Measurements from ENCODE around the gene ZNF664.

Gene ZNF664

DNA sequence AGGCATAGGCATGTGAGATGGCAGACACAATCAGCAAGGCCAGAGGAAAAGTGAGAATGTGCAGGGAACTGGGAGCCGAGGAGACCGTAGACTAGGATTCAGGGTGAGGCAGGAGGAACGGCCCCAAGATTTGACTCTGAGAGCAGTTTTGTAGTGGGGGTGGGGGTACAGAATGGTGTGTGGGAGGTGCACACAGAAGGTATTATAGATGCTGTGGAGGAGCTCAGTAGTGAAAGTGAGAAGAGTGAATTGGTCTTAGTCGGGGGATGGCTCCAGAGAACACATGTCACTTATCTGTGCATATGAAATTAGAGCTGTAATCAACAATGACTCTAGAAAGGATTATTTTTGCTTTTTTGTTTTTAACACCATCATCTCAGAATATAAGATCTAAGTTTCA lies 11.9 kb downstream of the ZNF664 start:
- Histone ChIP-seq H3K4me3 (ENCODE audit: low read depth in 1 of 2, low read length in 2 of 2) (no peak overlapping the region), H3K36me3 (ENCODE audit: insufficient read depth, low read length) (peaks cover 16% of the 10 kb centered on the region), H3K4me1 (ENCODE audit: insufficient read depth, low read length) (no peaks in the 10 kb centered on the region), H3K9ac (ENCODE audit: low read length) (no peak overlapping the region), H3K9me3 (ENCODE audit: low read length) (no peaks in the 10 kb centered on the region), H3K27me3 (ENCODE audit: control insufficient read depth in 1 of 2, insufficient read depth in 2 of 2, low read length in 2 of 2) (no peaks in the 10 kb centered on the region), H3K27ac (ENCODE audit: low read depth, low read length) (no peak overlapping the region)

DNA sequence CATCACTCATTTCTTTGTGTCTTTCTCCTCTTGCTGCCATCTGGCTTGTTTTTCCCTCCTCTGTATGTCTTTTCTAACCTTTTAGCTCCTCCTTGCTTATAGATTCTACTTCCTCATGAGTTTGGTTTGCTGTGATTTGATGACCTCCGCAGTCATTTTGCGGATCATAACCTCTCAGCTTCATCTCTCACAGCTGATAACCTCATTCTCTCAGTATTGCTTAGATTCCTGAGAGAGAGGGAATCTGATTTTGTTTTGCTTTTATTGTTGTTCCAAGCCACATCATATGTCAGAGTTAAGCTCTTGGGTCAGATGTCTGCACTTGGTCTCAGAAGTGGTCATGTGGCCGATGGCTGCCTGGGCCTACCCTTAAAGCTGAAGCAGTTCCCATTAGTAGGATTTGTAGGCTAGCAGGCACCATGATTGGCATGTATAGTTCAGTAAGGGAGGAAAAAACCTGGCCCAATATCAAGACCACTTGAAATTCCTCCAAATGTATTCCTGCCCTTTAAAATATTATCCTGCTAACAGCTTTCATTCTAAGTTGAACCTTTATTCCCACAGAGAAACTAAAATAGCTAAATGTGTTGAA lies 13.5 kb downstream of the ZNF664 start:
- Histone ChIP-seq H3K4me1 (ENCODE audit: insufficient read depth, low read length) (peaks cover 7% of the 10 kb centered on the region), H3K27ac (ENCODE audit: low read depth, low read length) (no peak overlapping the region), H3K27me3 (ENCODE audit: control insufficient read depth in 1 of 2, insufficient read depth in 2 of 2, low read length in 2 of 2) (no peaks in the 10 kb centered on the region), H3K36me3 (ENCODE audit: insufficient read depth, low read length) (peaks cover 30% of the 10 kb centered on the region), H3K9ac (ENCODE audit: low read length) (no peak overlapping the region), H3K9me3 (ENCODE audit: low read length) (no peaks in the 10 kb centered on the region), H3K4me3 (ENCODE audit: low read depth in 1 of 2, low read length in 2 of 2) (no peak overlapping the region)

DNA sequence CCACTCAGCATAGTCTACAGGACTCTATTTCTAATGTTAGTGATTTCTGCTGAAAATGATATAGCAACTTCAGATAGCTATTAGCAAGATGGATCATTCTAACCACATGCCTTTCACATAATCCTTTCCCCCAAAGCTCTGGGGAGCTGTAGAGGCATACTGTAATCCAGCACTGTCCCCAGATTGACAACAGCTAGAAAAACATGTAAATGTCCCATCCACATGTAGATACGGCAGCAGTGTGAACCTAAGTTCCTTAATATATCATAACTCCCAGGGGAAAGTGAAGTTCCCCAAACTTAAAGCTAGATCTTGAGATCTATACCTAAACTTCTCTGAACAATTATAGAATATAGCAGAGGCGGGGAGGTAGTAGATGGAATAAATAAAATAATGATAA lies 14.0 kb downstream of the ZNF664 start:
- peaks cover 31% of the 10 kb centered on the region for H3K36me3 ChIP-seq (ENCODE audit: insufficient read depth, low read length)
- H3K4me1 ChIP-seq (ENCODE audit: insufficient read depth, low read length) = peaks cover 7% of the 10 kb centered on the region
- H3K27me3 ChIP-seq (ENCODE audit: control insufficient read depth in 1 of 2, insufficient read depth in 2 of 2, low read length in 2 of 2) = no peaks in the 10 kb centered on the region
- H3K27ac ChIP-seq (ENCODE audit: low read depth, low read length) = no peak overlapping the region
- no peaks in the 10 kb centered on the region for H3K9me3 ChIP-seq (ENCODE audit: low read length)
- H3K4me3 ChIP-seq (ENCODE audit: low read depth in 1 of 2, low read length in 2 of 2) = no peak overlapping the region
- H3K9ac ChIP-seq (ENCODE audit: low read length) = no peak overlapping the region

DNA sequence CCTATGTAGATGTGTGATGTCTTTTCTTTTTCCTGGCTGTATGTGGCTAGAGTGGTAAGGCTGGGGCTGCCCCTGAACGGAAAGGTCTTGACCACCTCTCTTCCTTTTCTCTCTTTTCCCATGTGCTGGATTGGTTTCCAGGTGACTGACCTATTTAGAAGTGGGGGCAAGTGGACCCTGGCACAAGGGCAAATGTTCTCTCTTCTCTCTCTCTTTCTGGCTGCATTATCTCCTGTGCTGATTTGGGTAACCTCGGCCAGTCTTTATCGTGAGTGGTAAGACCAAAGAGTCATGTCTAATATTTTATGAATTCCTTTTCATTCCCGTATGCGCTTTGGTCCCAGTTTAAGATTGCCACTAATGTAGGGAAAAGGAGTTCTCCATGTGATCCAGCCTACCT lies 16.2 kb downstream of the ZNF664 start:
- Histone ChIP-seq H3K9ac (ENCODE audit: low read length) (no peak overlapping the region), H3K27ac (ENCODE audit: low read depth, low read length) (no peak overlapping the region), H3K4me1 (ENCODE audit: insufficient read depth, low read length) (peaks cover 7% of the 10 kb centered on the region), H3K36me3 (ENCODE audit: insufficient read depth, low read length) (peaks cover 31% of the 10 kb centered on the region), H3K27me3 (ENCODE audit: control insufficient read depth in 1 of 2, insufficient read depth in 2 of 2, low read length in 2 of 2) (no peaks in the 10 kb centered on the region), H3K4me3 (ENCODE audit: low read depth in 1 of 2, low read length in 2 of 2) (no peak overlapping the region), H3K9me3 (ENCODE audit: low read length) (no peaks in the 10 kb centered on the region)

DNA sequence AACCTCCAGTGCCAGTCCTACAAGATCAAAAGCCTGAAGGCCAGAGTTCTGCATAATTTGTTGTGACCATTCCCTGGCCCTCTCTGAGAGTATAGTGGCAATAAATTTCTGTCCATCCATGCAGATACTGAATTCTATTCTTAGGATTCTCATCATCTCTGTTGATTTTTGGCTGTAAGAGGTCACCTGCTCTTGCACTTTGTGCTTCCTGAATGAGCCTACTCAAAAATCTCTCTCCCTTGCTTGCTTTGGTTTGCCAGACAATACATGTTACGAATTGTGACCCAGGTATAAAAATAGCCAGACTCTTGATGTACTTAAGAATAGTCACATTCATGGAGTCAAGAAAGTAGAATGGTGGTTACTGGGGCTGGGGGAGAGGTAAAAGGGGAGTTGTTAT lies 16.7 kb downstream of the ZNF664 start:
- H3K9ac ChIP-seq (ENCODE audit: low read length) = no peak overlapping the region
- H3K36me3 ChIP-seq (ENCODE audit: insufficient read depth, low read length) = peaks cover 31% of the 10 kb centered on the region
- no peaks in the 10 kb centered on the region for H3K9me3 ChIP-seq (ENCODE audit: low read length)
- no peak overlapping the region for H3K4me3 ChIP-seq (ENCODE audit: low read depth in 1 of 2, low read length in 2 of 2)
- no peak overlapping the region for H3K27ac ChIP-seq (ENCODE audit: low read depth, low read length)
- no peaks in the 10 kb centered on the region for H3K27me3 ChIP-seq (ENCODE audit: control insufficient read depth in 1 of 2, insufficient read depth in 2 of 2, low read length in 2 of 2)
- H3K4me1 ChIP-seq (ENCODE audit: insufficient read depth, low read length) = peaks cover 7% of the 10 kb centered on the region

DNA sequence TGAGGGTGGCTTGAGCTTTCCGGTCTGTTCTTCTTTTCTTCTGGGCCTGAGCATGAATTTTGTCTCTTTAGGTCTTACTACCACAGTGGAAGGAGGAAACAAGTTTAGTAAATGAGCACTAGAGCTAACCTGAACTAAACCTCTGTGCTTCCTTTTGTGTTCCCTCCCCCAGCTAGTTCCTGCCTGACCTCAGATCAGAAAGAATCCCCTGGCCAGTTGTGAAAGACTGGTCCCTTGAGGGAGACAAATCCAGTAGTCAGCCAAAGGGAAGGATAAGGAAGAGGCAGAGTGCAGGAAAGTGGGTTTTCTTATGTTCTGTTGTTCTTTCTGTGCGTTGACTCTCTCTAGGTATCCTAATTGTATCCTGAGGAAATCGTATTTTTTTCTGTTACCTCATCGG lies 17.5 kb downstream of the ZNF664 start:
- H3K4me1 ChIP-seq (ENCODE audit: insufficient read depth, low read length) = peaks cover 7% of the 10 kb centered on the region
- H3K27ac ChIP-seq (ENCODE audit: low read depth, low read length) = no peak overlapping the region
- H3K4me3 ChIP-seq (ENCODE audit: low read depth in 1 of 2, low read length in 2 of 2) = no peak overlapping the region
- no peak overlapping the region for H3K9ac ChIP-seq (ENCODE audit: low read length)
- H3K27me3 ChIP-seq (ENCODE audit: control insufficient read depth in 1 of 2, insufficient read depth in 2 of 2, low read length in 2 of 2) = no peaks in the 10 kb centered on the region
- no peaks in the 10 kb centered on the region for H3K9me3 ChIP-seq (ENCODE audit: low read length)
- peaks cover 31% of the 10 kb centered on the region for H3K36me3 ChIP-seq (ENCODE audit: insufficient read depth, low read length)

DNA sequence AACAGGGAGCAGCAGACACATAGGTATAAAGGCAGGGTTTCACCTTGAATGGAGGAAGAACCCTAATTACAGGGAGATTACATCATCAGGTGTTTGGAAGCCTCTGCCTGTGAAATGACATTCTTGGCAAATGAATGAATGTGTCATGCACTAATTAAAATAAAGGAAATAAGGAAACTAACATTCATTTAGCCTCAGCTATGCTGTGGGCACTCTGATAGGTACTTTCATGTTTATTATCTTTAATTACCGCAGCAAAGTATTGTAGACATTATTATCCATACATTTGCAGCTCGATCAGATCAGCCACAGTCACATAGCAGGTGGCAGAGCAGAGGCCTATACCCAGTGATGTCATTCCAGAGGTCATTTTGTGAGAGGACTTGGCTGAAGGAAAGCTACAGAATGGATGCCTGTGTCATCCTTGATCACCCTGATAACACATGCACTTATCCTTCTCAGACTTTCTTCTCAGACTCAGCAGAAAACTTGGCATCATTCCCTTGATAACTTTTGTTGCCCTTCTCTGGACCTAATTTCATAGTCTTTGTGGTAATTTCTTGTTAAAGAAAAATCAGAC lies 18.4 kb downstream of the ZNF664 start:
- H3K4me3 ChIP-seq (ENCODE audit: low read depth in 1 of 2, low read length in 2 of 2) = no peak overlapping the region
- no peaks in the 10 kb centered on the region for H3K9me3 ChIP-seq (ENCODE audit: low read length)
- H3K36me3 ChIP-seq (ENCODE audit: insufficient read depth, low read length) = peaks cover 31% of the 10 kb centered on the region
- H3K27me3 ChIP-seq (ENCODE audit: control insufficient read depth in 1 of 2, insufficient read depth in 2 of 2, low read length in 2 of 2) = no peaks in the 10 kb centered on the region
- no peak overlapping the region for H3K9ac ChIP-seq (ENCODE audit: low read length)
- no peak overlapping the region for H3K27ac ChIP-seq (ENCODE audit: low read depth, low read length)
- peaks cover 7% of the 10 kb centered on the region for H3K4me1 ChIP-seq (ENCODE audit: insufficient read depth, low read length)

DNA sequence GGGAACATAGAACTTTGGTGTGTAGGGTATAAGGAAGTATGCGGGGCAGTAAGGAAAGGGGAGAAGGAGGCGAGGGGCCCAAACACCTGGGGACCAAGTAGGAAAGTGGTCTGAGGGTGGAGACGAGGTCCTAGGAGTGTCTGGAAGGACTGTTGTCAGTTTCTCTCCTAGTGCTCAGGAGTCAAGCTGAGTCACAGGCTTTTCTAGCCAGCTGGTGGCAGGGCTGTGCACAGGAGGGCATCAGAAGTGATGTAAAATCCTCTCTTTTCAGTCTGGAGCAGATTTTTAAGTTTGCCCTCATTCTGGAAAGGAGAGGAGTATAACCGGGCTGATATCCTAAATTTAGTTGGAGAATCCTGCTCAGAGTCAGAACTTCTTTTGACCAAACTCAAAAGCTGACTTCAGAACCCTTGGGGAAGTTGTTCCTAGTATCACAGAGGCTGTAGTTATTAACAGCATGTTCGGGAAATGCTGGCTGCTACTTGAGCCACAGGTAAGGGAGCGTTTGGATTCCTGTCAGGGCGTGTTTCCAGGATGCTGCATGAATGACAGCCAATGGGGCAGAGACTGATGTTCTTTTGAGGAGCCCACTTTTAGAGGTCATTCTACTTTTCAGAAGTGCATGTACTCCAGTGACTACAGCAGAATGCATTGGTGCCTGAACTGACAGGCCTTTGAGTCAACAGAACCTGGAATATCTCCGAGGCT lies 19.3 kb downstream of the ZNF664 start:
- Histone ChIP-seq H3K9ac (ENCODE audit: low read length) (no peak overlapping the region), H3K36me3 (ENCODE audit: insufficient read depth, low read length) (peaks cover 31% of the 10 kb centered on the region), H3K4me3 (ENCODE audit: low read depth in 1 of 2, low read length in 2 of 2) (no peak overlapping the region), H3K9me3 (ENCODE audit: low read length) (no peaks in the 10 kb centered on the region), H3K27ac (ENCODE audit: low read depth, low read length) (no peak overlapping the region), H3K4me1 (ENCODE audit: insufficient read depth, low read length) (peaks cover 7% of the 10 kb centered on the region), H3K27me3 (ENCODE audit: control insufficient read depth in 1 of 2, insufficient read depth in 2 of 2, low read length in 2 of 2) (no peaks in the 10 kb centered on the region)

DNA sequence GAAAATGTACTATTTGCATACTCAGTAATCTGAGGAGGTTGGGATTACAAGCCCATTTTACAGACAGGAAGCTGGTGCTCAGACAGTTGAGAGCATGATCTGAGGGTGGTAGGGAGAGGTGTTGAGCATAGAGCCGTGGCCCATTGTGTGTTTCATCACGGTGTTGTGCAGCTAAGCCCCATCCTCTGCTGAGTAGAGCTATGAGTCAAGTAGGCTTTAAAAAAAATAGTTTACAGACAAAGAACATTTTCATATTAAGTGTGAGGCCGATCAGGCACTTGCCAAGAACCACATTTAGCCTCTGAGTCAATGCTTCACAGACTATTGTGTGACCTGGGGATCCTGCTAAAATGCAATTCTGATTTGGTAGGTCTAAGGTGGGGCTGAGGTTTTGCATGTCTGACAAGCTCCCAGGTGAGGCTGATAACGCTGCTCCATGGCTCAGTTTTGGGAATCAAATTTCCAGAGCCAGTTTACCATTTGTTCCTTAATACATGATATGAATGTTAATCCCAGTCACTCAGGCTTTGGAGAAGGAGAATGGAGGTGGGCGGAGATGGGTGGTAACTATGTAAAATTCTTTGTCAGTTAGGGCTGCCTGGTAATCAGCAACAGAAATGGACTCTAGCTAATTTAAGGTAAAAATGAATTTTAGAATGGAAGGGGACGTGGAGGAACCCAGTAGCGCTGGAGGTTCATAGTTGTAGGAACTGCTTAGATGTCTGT lies 22.2 kb downstream of the ZNF664 start:
- no peak overlapping the region for H3K27ac ChIP-seq (ENCODE audit: low read depth, low read length)
- H3K9me3 ChIP-seq (ENCODE audit: low read length) = no peaks in the 10 kb centered on the region
- no peaks in the 10 kb centered on the region for H3K27me3 ChIP-seq (ENCODE audit: control insufficient read depth in 1 of 2, insufficient read depth in 2 of 2, low read length in 2 of 2)
- H3K9ac ChIP-seq (ENCODE audit: low read length) = no peak overlapping the region
- no peak overlapping the region for H3K4me3 ChIP-seq (ENCODE audit: low read depth in 1 of 2, low read length in 2 of 2)
- peaks cover 20% of the 10 kb centered on the region for H3K36me3 ChIP-seq (ENCODE audit: insufficient read depth, low read length)
- peaks cover 6% of the 10 kb centered on the region for H3K4me1 ChIP-seq (ENCODE audit: insufficient read depth, low read length)

DNA sequence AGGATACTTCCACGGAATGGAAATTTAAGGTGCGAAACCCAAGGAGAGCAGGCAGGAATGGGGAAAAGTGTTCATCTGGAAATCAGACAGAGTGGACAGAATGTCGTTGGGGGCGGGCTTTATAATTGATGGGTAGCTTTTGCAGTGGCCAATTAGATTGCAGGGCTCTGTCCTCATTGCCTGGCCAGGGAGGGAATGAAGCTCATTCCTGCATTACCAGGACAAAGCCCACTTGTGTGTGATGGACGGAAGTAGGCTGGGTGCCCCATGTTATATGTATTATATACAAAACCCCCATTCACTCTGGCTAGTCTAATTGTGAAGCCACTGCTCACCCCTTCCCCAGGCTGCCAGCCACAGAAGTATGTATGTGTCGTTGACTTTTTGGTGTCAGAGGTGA lies 23.6 kb downstream of the ZNF664 start:
- Histone ChIP-seq H3K4me3 (ENCODE audit: low read depth in 1 of 2, low read length in 2 of 2) (no peak overlapping the region), H3K4me1 (ENCODE audit: insufficient read depth, low read length) (no peaks in the 10 kb centered on the region), H3K27ac (ENCODE audit: low read depth, low read length) (no peak overlapping the region), H3K27me3 (ENCODE audit: control insufficient read depth in 1 of 2, insufficient read depth in 2 of 2, low read length in 2 of 2) (no peaks in the 10 kb centered on the region), H3K9me3 (ENCODE audit: low read length) (no peaks in the 10 kb centered on the region), H3K36me3 (ENCODE audit: insufficient read depth, low read length) (peaks cover 7% of the 10 kb centered on the region), H3K9ac (ENCODE audit: low read length) (no peak overlapping the region)

DNA sequence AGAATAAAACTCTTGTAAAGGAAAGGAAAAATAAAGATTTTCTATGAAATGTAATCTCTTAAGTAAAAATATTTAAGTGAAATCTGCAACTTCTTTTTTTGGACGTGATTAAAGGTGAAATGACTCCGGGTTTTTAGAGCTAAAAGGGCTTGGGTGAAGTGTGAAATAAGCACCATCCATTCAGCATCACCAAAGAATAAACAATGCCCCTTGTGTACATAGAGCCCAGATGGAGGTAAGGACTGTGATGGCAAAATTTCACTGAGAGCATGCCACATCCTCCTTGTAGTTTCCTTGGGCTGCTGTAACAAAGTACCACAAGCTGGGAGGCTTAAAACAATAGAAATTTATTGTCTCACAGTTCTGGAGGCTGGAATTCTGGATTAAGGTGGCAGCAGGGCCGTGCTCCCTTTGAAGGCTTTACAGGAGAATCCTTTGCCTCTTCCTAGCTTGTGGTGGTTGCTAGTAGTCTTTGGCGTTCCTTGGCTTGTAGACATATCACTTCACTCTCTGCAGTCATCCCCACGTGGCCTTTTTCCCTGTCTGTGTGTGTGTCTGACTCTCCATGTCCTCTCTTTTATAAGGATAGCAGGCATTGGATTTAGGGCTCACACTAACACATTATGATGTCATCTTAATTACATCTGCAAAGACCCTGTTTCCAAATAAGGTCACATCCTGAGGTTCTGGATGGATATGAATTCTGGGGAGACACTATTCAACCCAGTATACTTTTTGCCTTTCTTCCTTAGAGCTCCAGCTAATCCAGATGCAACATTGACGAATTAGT lies 24.2 kb downstream of the ZNF664 start:
- Histone ChIP-seq H3K9ac (ENCODE audit: low read length) (no peak overlapping the region), H3K27me3 (ENCODE audit: control insufficient read depth in 1 of 2, insufficient read depth in 2 of 2, low read length in 2 of 2) (no peaks in the 10 kb centered on the region), H3K27ac (ENCODE audit: low read depth, low read length) (no peak overlapping the region), H3K36me3 (ENCODE audit: insufficient read depth, low read length) (peaks cover 12% of the 10 kb centered on the region), H3K9me3 (ENCODE audit: low read length) (no peaks in the 10 kb centered on the region), H3K4me3 (ENCODE audit: low read depth in 1 of 2, low read length in 2 of 2) (no peak overlapping the region), H3K4me1 (ENCODE audit: insufficient read depth, low read length) (no peaks in the 10 kb centered on the region)

All from muscle layer of colon (tissue), 2 donors.